Raji (cell line): ENCODE results near the gene UVRAG.

Experiments used
- POLR2A ChIP-seq: IDR thresholded peaks from 2 replicates; pipeline ENCODE4 v1.6.1; 2011; ENCODE audit warnings: low read depth, low read length, control low read depth; ENCODE audit not compliant: insufficient read depth

UVRAG gene

GRCh38 chr11:75873417-75874221, 58.6 kb downstream of the UVRAG start:
- no peak for TF ChIP-seq POLR2A

GRCh38 chr11:75874684-75875341, 59.8 kb downstream of the UVRAG start:
- TF ChIP-seq POLR2A: no peak

GRCh38 chr11:75878933-75879332, 63.9 kb downstream of the UVRAG start:
- no peak for TF ChIP-seq POLR2A

- TF ChIP-seq POLR2A: no peak
Measured at GRCh38 chr11:75879737-75880136, 64.7 kb downstream of the UVRAG start.

GRCh38 chr11:75884321-75884720, 69.3 kb downstream of the UVRAG start:
- TF ChIP-seq POLR2A: no peak

- TF ChIP-seq POLR2A: no peak
Measured at GRCh38 chr11:75888416-75888815, 73.4 kb downstream of the UVRAG start.

- TF ChIP-seq POLR2A: no peak
Measured at GRCh38 chr11:75891947-75892739, 77.1 kb downstream of the UVRAG start.

- no peak for TF ChIP-seq POLR2A
Measured at GRCh38 chr11:75893251-75893650, 78.2 kb downstream of the UVRAG start.

GRCh38 chr11:75894036-75894585, 79.1 kb downstream of the UVRAG start:
- no peak for TF ChIP-seq POLR2A

- TF ChIP-seq POLR2A: no peak
Measured at GRCh38 chr11:75896843-75897419, 81.9 kb downstream of the UVRAG start.

- TF ChIP-seq POLR2A: no peak
Measured at GRCh38 chr11:75898871-75899270, 83.9 kb downstream of the UVRAG start.

GRCh38 chr11:75899806-75900205, 84.8 kb downstream of the UVRAG start:
- TF ChIP-seq POLR2A: no peak

- TF ChIP-seq POLR2A: no peak
Measured at GRCh38 chr11:75900848-75901247, 85.8 kb downstream of the UVRAG start.

GRCh38 chr11:75902631-75903030, 87.6 kb downstream of the UVRAG start:
- TF ChIP-seq POLR2A: no peak

GRCh38 chr11:75903276-75903675, 88.3 kb downstream of the UVRAG start:
- no peak for TF ChIP-seq POLR2A
